Adrenal gland (tissue), 12 donors: ENCODE measurements around the gene HOXA3. TPM values are rescaled to one million over a fixed set of nuclear protein-coding genes. Genes with fewer than 3 reads are reported as not detected.

Experiments
- DNase-seq, 7 donors: peaks; one replicate each; pipeline ENCODE4 v3.0.0-alpha.2; 2019 to 2020
- H3K27ac ChIP-seq, 5 donors: fragments of 200-600 bp; sonication (generic) in 4 of 5; 1 replicate in 3 of 5; 2 replicates in 2 of 5; pipeline versions ENCODE4 v1.5.1 to v1.8.0; 2016 to 2020; ENCODE audit warnings: mild to moderate bottlenecking in 1 of 5
- H3K27me3 ChIP-seq: fragments of 200-600 bp; 2 replicates; pipeline ENCODE4 v1.8.0; 2021
- H3K36me3 ChIP-seq, 2 donors: fragments of 200-600 bp; replicated peaks in 1 of 2; 1 replicate in 1 of 2; 2 replicates in 1 of 2; pipeline versions ENCODE4 v1.5.1 to v1.8.0; 2018 to 2022
- H3K4me1 ChIP-seq, 2 donors: fragments of 200-600 bp; replicated peaks in 1 of 2; 1 replicate in 1 of 2; 2 replicates in 1 of 2; pipeline versions ENCODE4 v1.5.1 to v1.8.0; 2018 to 2021
- H3K4me3 ChIP-seq, 4 donors: fragments of 200-600 bp; sonication (generic) in 3 of 4; one replicate each; pipeline ENCODE4 v1.5.1; 2016 to 2018
- H3K9me3 ChIP-seq, 3 donors: fragments of 200-600 bp; sonication (generic) in 1 of 3; replicated peaks in 1 of 3; 1 replicate in 2 of 3; 2 replicates in 1 of 3; pipeline versions ENCODE4 v1.5.1 to v1.8.0; 2016 to 2021
- CTCF ChIP-seq, 6 experiments: fragments of 450-650 bp in 4 of 6; fragments of 200-600 bp in 2 of 6; sonication (generic) in 1 of 6; IDR thresholded peaks; 1 replicate in 5 of 6; 2 replicates in 1 of 6; pipeline versions ENCODE4 v1.5.1 to v1.8.0; 2016 to 2021; ENCODE audit warnings: antibody characterized with exemption in 6 of 6, mild to moderate bottlenecking in 2 of 6, moderate library complexity in 1 of 6
- POLR2A ChIP-seq, 2 donors: fragments of 450-650 bp; IDR thresholded peaks; one replicate each; pipeline ENCODE4 v1.6.1; 2017; ENCODE audit warnings: antibody characterized with exemption in 2 of 2, mild to moderate bottlenecking in 2 of 2, moderate library complexity in 1 of 2
- WGBS, 4 donors: extraction: QIAGEN DNeasy Blood & Tissue Kit in 2 of 4; methylation state at CpG; one replicate each; pipeline versions ENCODE4 v1.1.5 to v1.1.7; 2013 to 2017; 5-methylcytosine and 5-hydroxymethylcytosine counted together
- intact Hi-C, 2 donors: fragments of 100-400 bp; cut with DNase I; formaldehyde crosslinking; loops; one replicate each; pipeline versions ENCODE4 v1.14.1 to v1.15.0; 2022 to 2023
- polyA plus RNA-seq, 3 donors: library from polyadenylated mRNA; stranded (reverse); fragments of 200-250 nt in 2 of 3; fragments of 350-450 nt in 1 of 3; fragmentation: Illumina TruSeq in 1 of 3; extraction: RNeasy Lipid Tissue Mini Kit (QIAGEN cat#74804) in 1 of 3; gene quantifications; one replicate each; pipeline ENCODE4 v1.2.3, GENCODE V29; 2013 to 2014
- total RNA-seq, 9 donors: library from RNA; depleted of rRNA in 4 of 9; stranded (reverse); fragments of >200 nt in 4 of 9; fragments of 120-200 nt in 1 of 9; fragmentation: NEBNext Ultra II Directional in 1 of 9; extraction: Animal tissue kit (Norgen Biotek cat#: 25700) in 1 of 9; gene quantifications; one replicate each; pipeline versions ENCODE4 v1.1.0 to v1.2.4, GENCODE V29; 2013 to 2023
- donor health status: healthy with polysubstance abuse.
- donor health status: Bipolar disorder and iron deficiency.
- donor health status: DM: yes; HTN: yes; CAD: no.
- donor health status: DM: no; HTN: no; CAD: no.
- donor health status: DM: no; HTN: no; CAD: no.
- donor health status: DM: yes; HTN: yes; CAD: no.

The HOXA3 gene
- total and polyA plus RNA-seq, 12 donors: 1.0 to 32.7 (median 3.8) TPM

- TF ChIP-seq POLR2A (IDR thresholded peaks at IDR 0.05): no peak
- no peak for TF ChIP-seq CTCF (IDR thresholded peaks at IDR 0.05)
- H3K36me3 ChIP-seq: no peaks in the 10 kb centered on the region
- 13 to 22% (median 15%) methylated on average over 20 to 49 of the region's 49 CpGs for WGBS, 4 donors
- intact Hi-C loops: loop anchor here in 1 of 2 donors (10.0 kb wide), 1 partner anchor 1314 kb away; no protein-coding TSS in a partner anchor
- H3K4me1 ChIP-seq: peaks cover 19 to 35% of the 10 kb centered on the region in 2 donors
- no peak overlapping the region for H3K27ac ChIP-seq
- peaks cover 100% of the 10 kb centered on the region for H3K27me3 ChIP-seq
- peak in 4 of 7 donors; percentile 1 to 53 (median 22) for DNase-seq
- no peaks in the 10 kb centered on the region for H3K9me3 ChIP-seq
- H3K4me3 ChIP-seq: peak overlapping the region in 1 of 4 donors; percentile 38
These were observed 36.3 kb upstream of the HOXA3 start for GRCh38 chr7:27188386-27189294.

- Histone ChIP-seq H3K9me3 (no peaks in the 10 kb centered on the region), H3K4me3 (peak overlapping the region in 1 of 4 donors; percentile 38), H3K27me3 (peaks cover 100% of the 10 kb centered on the region), H3K4me1 (peaks cover 12 to 33% of the 10 kb centered on the region in 2 donors), H3K27ac (no peak overlapping the region), H3K36me3 (no peaks in the 10 kb centered on the region)
- DNase-seq: peak in 3 of 7 donors; percentile 5 to 20 (median 19)
- intact Hi-C loops: loop anchor here in 1 of 2 donors (10.0 kb wide), 1 partner anchor 1313 kb away; no protein-coding TSS in a partner anchor
- 13 to 18% (median 15%) methylated on average over 35 to 46 of the region's 46 CpGs for WGBS, 4 donors
- TF ChIP-seq CTCF (IDR thresholded peaks at IDR 0.05) (no peak), POLR2A (IDR thresholded peaks at IDR 0.05) (no peak)
These were observed 35.3 kb upstream of the HOXA3 start for GRCh38 chr7:27187475-27188385.

- H3K4me1 ChIP-seq: peaks cover 10 to 33% of the 10 kb centered on the region in 2 donors
- 48 to 63% (median 54%) methylated on average over 4 of the region's 4 CpGs for WGBS, 4 donors
- peaks cover 100% of the 10 kb centered on the region for H3K27me3 ChIP-seq
- no peak for TF ChIP-seq CTCF (IDR thresholded peaks at IDR 0.05)
- TF ChIP-seq POLR2A (IDR thresholded peaks at IDR 0.05): no peak
- peak in 2 of 7 donors; percentile 5 to 23 for DNase-seq
- intact Hi-C loops: loop anchor here in 1 of 2 donors (10.0 kb wide), 1 partner anchor 1312 kb away; no protein-coding TSS in a partner anchor
- H3K9me3 ChIP-seq: no peaks in the 10 kb centered on the region
- H3K27ac ChIP-seq: no peak overlapping the region
- no peak overlapping the region for H3K4me3 ChIP-seq
- no peaks in the 10 kb centered on the region for H3K36me3 ChIP-seq
These were observed 34.5 kb upstream of the HOXA3 start for GRCh38 chr7:27186668-27187474.
